ENCODE results near the gene NDUFAB1.
"Not testable (repeated sequence)": the region's sequence is repeated elsewhere in the genome, so short reads cannot be mapped to it uniquely, and the experiment has no call there.

The NDUFAB1 gene

GRCh38 chr16:23584186-23585076 lies 11.7 kb downstream of the NDUFAB1 start:
- peak in 1 of 2 donors; percentile 7 for DNase-seq (ENCODE audit: low read depth in 2 of 2)
- H3K4me3 ChIP-seq (replicated peaks in 1 of 2; ENCODE audit: low read depth in 2 of 2, low read length in 2 of 2): no peak overlapping the region
- no peak for TF ChIP-seq CTCF (IDR thresholded peaks at IDR 0.05; ENCODE audit: low read depth, low read length)

DNA sequence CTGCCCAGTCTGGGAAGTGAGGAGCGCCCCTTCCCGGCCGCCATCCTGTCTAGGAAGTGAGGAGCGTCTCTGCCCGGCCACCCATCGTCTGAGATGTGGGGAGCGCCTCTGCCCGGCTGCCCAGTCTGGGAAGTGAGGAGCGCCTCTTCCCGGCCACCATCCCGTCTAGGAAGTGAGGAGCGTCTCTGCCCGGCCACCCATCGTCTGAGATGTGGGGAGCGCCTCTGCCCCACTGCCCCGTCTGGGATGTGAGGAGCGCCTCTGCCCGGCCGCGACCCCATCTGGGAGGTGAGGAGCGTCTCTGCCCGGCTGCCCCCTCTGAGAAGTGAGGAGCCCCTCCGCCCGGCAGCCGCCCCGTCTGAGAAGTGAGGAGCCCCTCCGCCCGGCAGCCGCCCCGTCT lies 12.8 kb downstream of the NDUFAB1 start:
- DNase-seq (ENCODE audit: low read depth in 2 of 2); H3K4me3 ChIP-seq (replicated peaks in 1 of 2; ENCODE audit: low read depth in 2 of 2, low read length in 2 of 2): not testable (repeated sequence)

GRCh38 chr16:23581764-23582163 lies 14.4 kb downstream of the NDUFAB1 start:
- no peak for TF ChIP-seq CTCF (IDR thresholded peaks at IDR 0.05; ENCODE audit: low read depth, low read length)
- H3K4me3 ChIP-seq (replicated peaks in 1 of 2; ENCODE audit: low read depth in 2 of 2, low read length in 2 of 2): no peak overlapping the region
- no peak for DNase-seq (ENCODE audit: low read depth in 2 of 2)

- no peak overlapping the region for H3K4me3 ChIP-seq (replicated peaks in 1 of 2; ENCODE audit: low read depth in 2 of 2, low read length in 2 of 2)
- TF ChIP-seq CTCF (IDR thresholded peaks at IDR 0.05; ENCODE audit: low read depth, low read length): no peak
- no peak for DNase-seq (ENCODE audit: low read depth in 2 of 2)
Measured at GRCh38 chr16:23580391-23580790, 15.7 kb downstream of the NDUFAB1 start.

GRCh38 chr16:23579371-23579770 lies 16.7 kb downstream of the NDUFAB1 start:
- H3K4me3 ChIP-seq (replicated peaks in 1 of 2; ENCODE audit: low read depth in 2 of 2, low read length in 2 of 2): no peak overlapping the region
- no peak for TF ChIP-seq CTCF (IDR thresholded peaks at IDR 0.05; ENCODE audit: low read depth, low read length)
- DNase-seq (ENCODE audit: low read depth in 2 of 2): no peak

- peak; percentile 80 to 82 for DNase-seq (ENCODE audit: low read depth in 2 of 2)
- no peak for TF ChIP-seq CTCF (IDR thresholded peaks at IDR 0.05; ENCODE audit: low read depth, low read length)
Measured at GRCh38 chr16:23578101-23578830, 17.9 kb downstream of the NDUFAB1 start.

GRCh38 chr16:23577493-23577892 lies 18.6 kb downstream of the NDUFAB1 start:
- DNase-seq (ENCODE audit: low read depth in 2 of 2): no peak
- no peak overlapping the region for H3K4me3 ChIP-seq (replicated peaks in 1 of 2; ENCODE audit: low read depth in 2 of 2, low read length in 2 of 2)
- no peak for TF ChIP-seq CTCF (IDR thresholded peaks at IDR 0.05; ENCODE audit: low read depth, low read length)

More at GRCh38 chr16:23578101-23578830, 17.9 kb downstream of the NDUFAB1 start:
- H3K4me3 ChIP-seq (replicated peaks in 1 of 2; ENCODE audit: low read depth in 2 of 2, low read length in 2 of 2): no peak overlapping the region
